Stromal cell of bone marrow (primary cell): ENCODE measurements around the gene ARHGDIB.

ENCODE experiments used
- DNase-seq: peaks from one replicate; pipeline ENCODE4 v3.0.0-alpha.2; 2012; ENCODE audit warnings: low read depth

Gene ARHGDIB

GRCh38 chr12:14982991-14983390 is 21.6 kb upstream of the ARHGDIB start:
- DNase-seq, result no peak

- no peak for DNase-seq
Observed at GRCh38 chr12:14982562-14982961, 21.2 kb upstream of the ARHGDIB start.

DNA sequence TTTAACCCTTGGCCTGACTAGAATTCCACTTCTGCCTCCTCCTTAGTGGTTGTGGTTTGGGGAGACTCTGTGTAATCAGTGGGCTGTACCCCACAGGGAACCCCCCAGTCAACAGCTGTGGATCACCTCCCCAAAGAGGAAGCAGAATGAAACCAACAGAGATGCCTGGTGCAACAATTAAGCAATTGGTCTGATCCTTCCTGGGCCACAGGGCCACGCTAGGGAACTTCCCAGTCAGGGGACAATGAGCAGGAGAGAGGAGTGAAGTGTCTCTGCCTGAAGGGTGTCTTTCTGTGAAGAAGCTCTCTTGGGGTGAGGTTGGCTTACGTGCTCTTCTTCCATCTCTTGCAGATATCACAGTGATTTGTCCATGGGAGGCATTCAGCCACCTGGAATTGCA is 19.6 kb upstream of the ARHGDIB start:
- no peak for DNase-seq

GRCh38 chr12:14979468-14979867 is 18.1 kb upstream of the ARHGDIB start:
- DNase-seq, result no peak

GRCh38 chr12:14976658-14977057 is 15.3 kb upstream of the ARHGDIB start:
- DNase-seq, result no peak

DNA sequence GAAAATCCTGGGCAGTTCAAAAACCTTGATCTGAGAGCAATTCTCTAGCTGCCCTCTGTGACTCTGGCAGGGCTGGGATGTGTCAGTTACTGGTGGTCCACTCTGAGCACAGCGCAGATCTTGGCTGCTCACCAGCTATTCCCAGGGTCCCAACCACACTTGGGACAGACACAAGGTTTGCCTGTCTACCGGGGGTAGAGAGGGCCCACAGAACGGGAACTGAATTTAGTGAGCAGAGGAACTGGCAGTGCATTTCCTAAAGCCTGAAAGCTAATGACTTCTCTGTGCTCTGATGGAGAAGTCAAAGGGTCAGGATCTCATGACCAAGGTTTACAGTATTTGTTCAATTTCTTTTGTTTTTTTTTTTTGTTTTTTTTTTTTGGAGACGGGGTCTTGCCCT is 14.1 kb upstream of the ARHGDIB start:
- DNase-seq, result no peak

GRCh38 chr12:14974633-14975032 is 13.2 kb upstream of the ARHGDIB start:
- DNase-seq, result no peak

DNA sequence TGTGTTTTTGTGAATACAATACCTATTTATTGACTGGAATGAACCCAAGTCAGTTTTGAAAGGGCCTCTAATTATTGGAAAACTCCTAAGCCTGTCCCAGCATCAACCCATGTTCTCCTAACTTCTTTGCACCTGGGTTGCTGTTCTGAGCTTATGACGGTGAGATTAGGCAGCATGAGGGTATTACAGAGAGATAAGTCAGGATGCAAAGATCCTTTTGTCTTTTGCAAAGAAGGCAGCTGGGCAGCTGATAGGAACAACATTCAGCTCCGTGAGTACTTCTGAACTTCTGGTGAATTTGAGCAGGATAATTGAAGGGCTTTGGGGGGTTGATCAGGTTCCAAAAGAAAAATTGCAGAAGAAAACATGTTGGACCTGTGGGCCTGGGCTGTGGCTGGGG is 11.4 kb upstream of the ARHGDIB start, which contains the start of gene PDE6H:
Gene PDE6H, plus strand, starts transcription at position 227 of the 400 bp plus-strand sequence. CDS start 4,971 bp downstream, outside the sequence.
- no peak for DNase-seq

DNA sequence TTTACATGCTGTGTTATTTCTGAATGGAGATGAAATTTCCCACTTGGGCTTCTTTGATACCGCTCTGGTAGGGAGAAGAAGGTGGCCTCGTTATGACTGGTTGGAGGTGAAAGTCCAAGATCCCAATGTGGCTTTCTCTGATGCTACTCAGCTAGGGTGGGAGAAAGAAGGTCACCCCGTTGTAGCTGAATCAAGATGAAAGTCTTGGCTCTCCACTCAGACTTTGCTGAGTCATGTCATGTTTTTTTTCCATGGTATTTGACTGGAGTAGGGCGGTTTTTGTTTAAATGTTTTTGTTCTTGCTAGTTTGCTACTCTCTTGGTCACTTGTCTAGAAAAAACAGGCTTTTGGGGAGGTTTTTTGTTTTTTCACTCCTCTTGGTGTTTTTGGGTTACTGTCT is 9.1 kb upstream of the ARHGDIB start:
- DNase-seq, result no peak

GRCh38 chr12:14968478-14968877 is 7.1 kb upstream of the ARHGDIB start:
- DNase-seq, result no peak

DNA sequence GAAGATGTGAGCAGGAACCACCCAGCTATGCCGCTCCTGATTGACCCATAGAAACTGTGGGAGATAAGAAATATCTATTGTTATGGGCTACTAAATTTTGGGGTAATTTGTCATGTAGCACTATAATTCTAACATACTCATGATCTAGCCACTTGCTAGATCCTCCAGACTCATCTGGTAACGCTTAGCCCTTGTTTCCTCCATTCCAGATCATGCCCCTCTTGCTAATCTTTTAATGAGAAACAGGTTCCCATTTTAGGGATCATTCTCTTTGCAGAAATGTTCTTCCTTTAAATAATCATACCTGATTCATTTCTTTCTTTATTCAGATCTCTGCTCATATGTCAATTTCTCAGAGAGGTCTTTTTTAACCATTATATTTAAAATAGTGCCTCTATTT is 3.8 kb upstream of the ARHGDIB start:
- no peak for DNase-seq

GRCh38 chr12:14964406-14964805 is 3.0 kb upstream of the ARHGDIB start:
- DNase-seq, result no peak

GRCh38 chr12:14963520-14963919 is 2.1 kb upstream of the ARHGDIB start:
- DNase-seq, result no peak

DNA sequence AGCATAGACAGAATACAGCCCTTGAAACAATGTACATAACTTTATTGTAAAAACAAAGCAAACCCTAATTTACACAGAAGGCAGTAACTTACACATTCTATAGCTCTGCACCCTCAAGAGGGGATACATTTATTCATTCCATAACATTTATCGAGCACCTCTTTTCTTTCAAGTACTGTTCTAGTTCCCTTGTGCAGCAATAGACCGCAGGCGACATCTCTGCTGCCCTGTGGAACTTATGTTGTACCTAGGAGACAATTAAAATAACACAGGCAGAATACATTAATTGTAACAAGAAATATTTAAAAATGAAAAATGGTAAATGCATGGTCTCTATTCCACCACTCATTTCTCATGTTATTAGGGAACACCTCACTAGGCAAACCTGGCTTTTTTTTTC is 1.4 kb upstream of the ARHGDIB start:
- DNase-seq, result no peak

GRCh38 chr12:14962153-14962539 is 745 bp upstream of the ARHGDIB start:
- no peak for DNase-seq

GRCh38 chr12:14960548-14961465 is 594 bp downstream of the ARHGDIB start:
- DNase-seq, result no peak

DNA sequence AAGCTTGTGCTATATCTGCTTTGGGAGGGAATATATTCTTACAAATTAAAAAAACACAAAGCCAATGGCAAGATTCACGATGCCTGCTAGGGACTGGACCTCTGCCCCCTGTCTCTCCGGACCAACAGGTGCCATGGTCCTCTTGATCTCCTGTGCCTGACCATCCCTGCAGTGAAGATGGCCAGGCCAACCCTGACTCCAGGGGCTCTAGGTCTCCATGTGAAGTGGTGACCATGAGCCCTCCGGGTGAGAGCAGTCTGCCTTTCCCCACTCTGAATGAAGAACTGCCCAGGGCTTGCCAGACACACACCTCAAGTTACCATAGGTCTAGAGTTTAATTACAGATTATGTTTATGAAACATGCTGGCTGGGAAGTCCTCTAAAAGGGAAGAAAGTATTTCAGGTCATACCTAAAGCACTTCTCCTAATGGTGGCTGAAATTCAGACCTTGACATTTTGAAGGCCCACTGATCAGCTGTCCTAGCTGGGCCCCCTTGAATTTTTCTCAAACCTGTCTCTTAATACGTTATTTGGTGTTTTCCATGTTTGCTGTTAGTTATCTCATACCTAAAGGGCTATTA is 1.4 kb downstream of the ARHGDIB start:
- DNase-seq, result no peak

- DNase-seq, result no peak
Observed at GRCh38 chr12:14959463-14959862, 1.9 kb downstream of the ARHGDIB start.

DNA sequence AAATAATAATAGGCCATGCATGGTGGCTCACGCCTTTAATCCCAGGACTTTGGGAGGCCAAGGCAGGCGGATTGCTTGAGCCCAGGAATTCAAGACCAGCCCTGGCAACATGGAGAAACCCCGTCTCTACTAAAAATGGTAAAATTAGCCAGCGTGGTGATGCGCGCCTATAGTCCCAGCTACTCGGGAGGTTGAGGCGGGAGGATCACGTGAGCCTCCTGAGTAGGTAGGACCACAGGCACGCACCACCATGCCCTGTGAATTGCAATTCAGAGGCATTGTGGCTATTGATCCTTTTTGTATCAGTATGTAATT is 2.3 kb downstream of the ARHGDIB start:
- no peak for DNase-seq

- DNase-seq, result no peak
Observed at GRCh38 chr12:14958361-14959125, 2.9 kb downstream of the ARHGDIB start.

DNA sequence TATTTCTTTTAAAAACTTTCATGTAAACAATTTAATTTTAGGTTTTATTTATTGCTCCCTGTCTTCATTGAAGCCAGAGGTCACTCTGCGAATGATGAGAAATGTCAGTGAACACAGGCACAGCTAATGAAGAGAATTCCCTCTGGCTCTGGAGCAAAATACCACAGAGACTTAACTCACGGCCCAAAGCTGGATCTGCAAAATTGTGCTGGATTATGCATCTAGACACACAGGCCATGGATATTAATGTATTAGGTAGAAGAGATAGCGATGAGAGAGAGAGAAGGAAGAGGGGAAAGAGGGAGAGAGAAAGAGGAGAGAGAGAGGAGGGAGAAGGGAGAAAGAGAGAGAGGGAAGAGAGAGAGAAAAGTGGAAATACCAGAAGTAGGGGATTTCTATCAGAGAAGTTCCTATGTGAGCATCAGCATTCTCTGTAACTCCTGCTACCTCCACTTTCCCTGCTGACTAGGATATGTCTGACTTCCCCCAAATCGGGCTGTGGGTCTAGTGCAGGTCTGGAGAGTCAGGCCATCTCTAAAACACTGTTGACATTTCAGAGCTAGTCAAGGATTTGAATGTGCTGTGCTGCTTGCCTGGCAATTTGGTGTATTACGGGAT is 3.7 kb downstream of the ARHGDIB start:
- no peak for DNase-seq

GRCh38 chr12:14956905-14957304 is 4.5 kb downstream of the ARHGDIB start:
- no peak for DNase-seq
